Endometrial microvascular endothelial cells (primary cell): Measurements from ENCODE around the gene INPP5E. TPM values are rescaled to one million over a fixed set of nuclear protein-coding genes. Genes with fewer than 3 reads are reported as not detected.

Experiments
- in situ Hi-C: cut with HindIII; loops from 2 replicates; pipeline ENCODE4 v1.10.0; 2017; ENCODE audit warnings: low sequenced_read_pairs, low pct_unique_long_range_greater_than_20kb; ENCODE audit errors: inconsistent ontology term
- total RNA-seq: library from RNA; depleted of rRNA; stranded (reverse); fragments of >200 nt; gene quantifications from one replicate; pipeline ENCODE4 v1.2.3, GENCODE V29; 2015; ENCODE audit errors: inconsistent ontology term

Gene INPP5E
- total RNA-seq, 1 donor from 2014 or later = 12.0 TPM

DNA sequence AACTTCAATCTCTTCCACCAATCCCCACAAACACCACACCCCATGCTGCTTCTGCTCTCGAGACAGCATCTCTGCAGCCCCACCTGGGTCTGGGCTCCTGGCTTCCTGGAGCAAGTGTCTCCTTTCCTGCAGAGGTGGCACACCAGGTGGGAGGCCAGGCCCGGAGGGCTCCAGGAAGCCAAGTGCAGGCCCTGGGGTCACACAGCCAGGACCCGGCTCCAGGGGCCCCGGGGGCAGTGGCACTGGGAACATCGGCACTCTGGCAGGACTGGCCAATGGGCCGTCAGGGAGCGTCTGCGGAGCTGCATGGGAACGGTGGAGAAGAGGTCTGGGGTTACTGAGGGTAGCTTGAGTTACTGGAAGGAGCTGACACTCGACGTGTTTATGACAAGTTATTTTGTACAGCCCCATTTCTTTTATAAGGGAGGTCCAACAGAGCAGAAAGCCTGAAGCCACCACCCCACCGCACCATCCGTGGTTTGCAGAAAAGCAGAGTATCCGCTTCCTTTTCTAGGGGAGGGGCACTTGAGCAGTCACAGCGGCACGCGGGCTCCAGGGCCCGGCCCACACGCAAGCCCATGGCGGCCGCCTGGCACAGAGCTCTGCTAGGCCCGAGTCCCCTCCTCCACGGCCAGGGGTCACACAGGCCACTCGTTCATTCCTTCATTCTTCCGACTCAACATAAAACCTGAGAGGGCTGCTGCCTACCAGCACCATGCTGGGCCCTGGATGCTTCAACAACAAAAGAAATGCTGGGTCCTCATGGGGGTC is 14.6 kb upstream of the INPP5E start:
- in situ Hi-C loops = no loop called here

DNA sequence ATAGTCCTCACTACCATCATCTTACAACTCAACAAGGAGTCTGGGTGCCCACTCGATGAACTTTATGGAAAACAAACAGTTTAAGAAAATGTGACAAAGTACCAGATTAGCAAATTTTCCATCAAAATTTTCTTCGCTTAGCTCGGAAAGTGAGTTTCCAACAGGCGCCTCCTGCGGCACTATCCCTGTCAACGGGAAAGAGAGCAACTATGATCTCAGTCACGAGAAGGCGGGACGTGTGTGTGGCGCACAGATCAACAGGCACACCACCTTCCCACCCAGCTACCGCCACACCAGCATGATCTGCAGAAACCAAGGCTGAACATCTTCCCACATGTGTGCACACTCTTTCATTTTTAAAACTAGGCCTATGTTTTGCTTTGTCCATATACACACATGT is 13.7 kb upstream of the INPP5E start:
- in situ Hi-C loops = no loop called here

DNA sequence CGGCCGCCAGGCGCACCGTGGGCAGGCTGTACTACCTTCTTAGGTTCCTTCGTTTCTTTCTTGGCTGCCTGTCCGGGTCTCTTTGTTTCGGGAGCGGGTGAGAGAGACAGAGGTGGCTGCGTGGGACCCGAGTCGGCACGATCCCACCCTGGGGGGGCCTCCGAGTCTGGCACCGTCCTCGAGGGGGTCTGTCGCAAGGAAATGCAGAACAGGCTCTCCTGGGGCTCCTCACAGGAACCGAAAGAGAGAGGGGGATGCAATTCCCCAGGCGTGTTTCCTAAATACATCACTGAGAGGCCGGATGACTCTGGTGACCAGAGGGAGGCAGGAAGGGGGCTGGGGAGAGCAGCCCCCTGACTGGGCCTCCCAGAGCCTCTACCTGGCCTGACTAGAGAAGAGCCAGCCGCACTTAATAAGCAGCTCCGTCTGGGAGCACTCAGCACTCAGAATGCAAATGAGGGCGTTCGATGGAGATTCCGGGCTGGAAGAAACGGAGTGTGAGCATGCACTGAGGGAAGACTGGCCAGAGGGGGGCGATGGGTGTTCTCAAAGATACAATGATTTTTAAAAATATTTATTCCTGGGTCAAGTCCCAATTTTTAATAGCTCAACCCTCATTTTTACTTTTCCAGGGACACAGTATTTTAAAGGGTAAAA is 11.7 kb upstream of the INPP5E start:
- in situ Hi-C loops = no loop called here

DNA sequence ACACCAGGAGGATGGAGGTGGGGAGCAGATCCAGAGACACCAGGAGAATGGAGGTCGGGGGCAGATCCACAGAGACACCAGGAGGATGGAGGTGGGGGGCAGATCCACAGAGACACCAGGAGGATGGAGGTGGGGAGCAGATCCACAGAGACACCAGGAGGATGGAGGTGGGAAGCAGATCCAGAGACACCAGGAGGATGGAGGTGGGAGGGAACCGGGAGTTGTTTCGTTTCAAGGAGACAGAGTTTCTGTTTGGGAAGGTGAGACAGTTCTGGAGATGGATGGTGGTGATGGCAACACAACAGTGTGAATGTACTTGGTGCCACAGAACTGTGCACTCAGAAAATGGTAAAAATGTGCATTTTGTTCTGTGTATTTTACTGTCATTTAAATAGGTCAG is 9.0 kb upstream of the INPP5E start:
- in situ Hi-C loops = no loop called here

GRCh38 chr9:136447173-136447778 is 7.6 kb upstream of the INPP5E start:
- in situ Hi-C loops = no loop called here

- in situ Hi-C loops = no loop called here
Observed at GRCh38 chr9:136445799-136446198, 6.2 kb upstream of the INPP5E start.

DNA sequence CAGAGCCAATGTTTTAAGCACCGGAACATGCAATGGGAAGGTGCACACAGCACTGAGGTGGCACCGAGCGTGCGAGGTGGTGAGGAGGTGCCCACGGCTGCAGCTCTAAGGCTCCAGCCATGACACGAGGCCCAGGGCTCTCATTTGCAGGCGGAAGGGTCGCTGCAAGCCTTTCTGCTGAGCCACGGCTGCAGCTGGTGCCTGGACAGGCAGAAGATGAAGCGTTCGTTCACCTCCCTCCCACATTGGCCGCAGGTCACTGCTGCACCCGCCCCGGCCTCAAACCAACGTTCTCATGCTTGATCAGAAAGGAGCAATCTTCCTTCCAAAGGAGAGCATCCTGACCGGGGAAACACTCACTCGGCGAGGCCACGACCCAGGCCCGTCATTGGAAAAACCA is 4.5 kb upstream of the INPP5E start:
- in situ Hi-C loops = no loop called here

DNA sequence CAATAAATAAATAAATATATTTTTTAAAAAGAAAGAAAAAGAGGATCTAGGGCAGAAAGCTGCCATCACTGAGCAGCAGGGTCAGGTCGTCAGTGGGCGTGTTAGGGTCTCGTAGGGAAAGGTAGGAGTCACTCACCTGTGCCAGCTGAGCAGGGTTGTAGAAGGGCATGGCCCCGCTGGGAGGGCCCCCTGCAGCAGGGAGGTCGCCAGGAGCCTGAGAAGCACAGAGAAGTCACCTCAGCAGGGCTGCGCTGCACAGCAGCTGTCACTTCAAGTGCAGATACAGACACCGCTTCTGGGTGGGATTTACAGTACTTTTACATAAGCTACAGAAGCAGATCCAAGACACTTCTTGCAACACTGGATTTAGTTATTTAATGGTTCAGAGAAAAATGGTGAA is 4.0 kb upstream of the INPP5E start:
- in situ Hi-C loops = no loop called here

GRCh38 chr9:136443087-136443486 is 3.4 kb upstream of the INPP5E start:
- in situ Hi-C loops = no loop called here

- in situ Hi-C loops = no loop called here
Observed at GRCh38 chr9:136442265-136442664, 2.6 kb upstream of the INPP5E start.

- in situ Hi-C loops = no loop called here
Observed at GRCh38 chr9:136441681-136442245, 2.1 kb upstream of the INPP5E start.

GRCh38 chr9:136441191-136441680 is 1.6 kb upstream of the INPP5E start:
- in situ Hi-C loops = no loop called here

DNA sequence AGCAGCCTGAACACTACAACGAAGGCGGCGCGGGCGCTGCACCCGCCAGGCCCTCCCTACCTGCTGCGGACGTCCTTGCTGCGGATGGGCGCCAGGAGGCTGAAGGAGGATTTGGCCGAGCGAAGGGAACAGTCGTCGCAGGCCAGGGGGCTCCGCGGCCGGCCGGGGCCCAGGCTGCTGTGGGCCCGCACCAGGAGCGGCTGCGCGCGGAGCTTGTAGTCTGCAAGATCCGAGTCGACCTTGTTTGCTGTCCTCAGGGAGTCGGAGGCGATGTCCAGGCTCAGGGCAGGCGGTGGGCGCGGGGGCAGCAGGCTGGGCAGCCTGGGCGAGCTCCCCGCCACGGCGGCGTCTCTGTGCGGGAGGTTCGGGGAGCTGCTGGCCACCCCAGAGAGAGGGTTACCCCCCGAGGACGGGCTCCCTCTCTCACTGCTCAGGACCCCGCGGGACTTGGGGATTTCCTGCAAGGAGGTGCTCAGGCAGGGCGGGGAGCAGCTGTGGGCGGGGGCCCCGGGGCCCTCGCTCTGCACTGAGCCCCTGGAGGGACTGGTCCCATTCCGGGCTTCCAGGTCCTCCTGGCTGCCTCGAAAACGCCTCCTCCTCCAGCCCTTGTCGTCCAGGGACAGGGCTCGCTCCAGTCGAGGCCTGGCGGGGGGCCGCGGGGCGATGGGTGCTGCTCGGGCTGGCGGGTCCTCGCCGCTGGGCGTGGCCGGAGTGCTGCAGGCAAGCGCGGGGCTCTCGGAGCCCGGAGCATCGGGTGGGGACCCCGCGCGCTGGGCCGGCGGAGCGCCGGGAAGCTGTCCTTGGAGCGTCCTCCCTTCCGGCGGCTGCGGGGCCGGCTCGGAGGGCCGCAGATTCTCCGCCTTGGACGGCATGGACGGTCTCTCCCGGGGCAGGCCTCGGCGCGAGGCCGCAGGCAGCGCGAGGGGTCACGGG is 831 bp downstream of the INPP5E start:
- in situ Hi-C loops = no loop called here

GRCh38 chr9:136437839-136438547 is 1.7 kb downstream of the INPP5E start:
- in situ Hi-C loops = no loop called here

GRCh38 chr9:136437430-136437829 is 2.2 kb downstream of the INPP5E start:
- in situ Hi-C loops = no loop called here

DNA sequence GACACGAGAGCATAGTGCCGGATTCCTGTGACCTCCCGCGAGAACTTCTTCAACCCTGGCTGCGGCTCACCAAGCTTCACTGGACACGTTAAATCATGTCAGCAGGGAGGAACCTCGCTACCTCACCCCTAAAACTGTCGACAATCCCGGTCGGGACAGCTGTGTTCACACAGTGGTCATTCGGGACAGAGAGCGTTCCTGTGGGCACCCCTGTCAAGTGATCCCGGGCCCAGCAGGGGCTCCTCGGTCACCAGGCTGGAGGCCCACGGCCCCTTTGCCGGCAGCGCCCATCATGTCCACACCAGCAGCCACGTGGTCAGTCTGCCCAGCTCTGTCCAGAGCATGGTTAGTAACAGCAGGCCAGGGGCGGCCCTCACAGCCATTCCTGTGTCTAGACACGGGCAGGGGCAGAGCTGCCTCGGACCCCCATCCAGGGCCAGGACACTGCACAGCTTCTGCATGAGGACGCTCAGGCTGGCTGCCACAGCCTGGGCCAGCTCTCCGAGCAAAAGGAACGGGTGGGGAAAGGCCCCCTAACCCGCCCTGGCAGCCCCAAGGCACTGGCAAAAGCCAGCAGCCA is 3.5 kb downstream of the INPP5E start:
- in situ Hi-C loops = no loop called here

DNA sequence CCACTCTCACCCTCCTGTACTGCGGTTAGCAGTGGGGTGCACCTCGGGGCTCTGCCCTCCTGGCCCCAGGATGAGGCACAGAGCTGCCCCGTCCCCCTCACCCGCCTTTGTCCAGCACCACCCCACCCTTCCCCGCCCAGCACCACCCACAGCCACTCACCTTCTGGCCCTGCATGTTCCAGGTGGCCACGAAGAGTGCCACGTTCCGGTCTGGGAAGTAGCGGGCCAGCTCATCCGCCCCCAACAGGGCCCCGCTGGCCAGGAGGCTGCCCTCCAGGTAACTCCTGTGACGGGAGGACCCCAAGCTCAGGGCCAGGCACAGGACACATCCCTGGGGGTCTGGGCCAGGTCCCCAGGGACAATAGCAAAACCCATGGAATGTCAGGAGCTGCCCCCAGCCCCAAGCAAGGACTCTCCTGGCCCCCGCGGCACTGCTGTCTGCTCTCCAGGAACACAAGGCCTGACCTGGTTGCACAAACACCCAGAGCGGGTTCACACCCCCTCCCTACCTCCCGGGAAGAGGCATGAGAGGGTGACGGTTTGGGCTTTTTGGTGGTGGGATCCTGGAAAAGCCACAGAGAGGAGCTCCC is 5.0 kb downstream of the INPP5E start:
- in situ Hi-C loops = no loop called here
